TTC549 (cell line): ENCODE data around the gene TBC1D13.
"Not testable (repeated sequence)": the region's sequence is repeated elsewhere in the genome, so short reads cannot be mapped to it uniquely, and the experiment has no call there.

Source experiments
- FAIRE-seq: peaks from 2 replicates; lab custom pipeline; 2012; peaks lifted over from hg19 to GRCh38; lab: Jason Lieb, UNC

Gene TBC1D13, protein sequence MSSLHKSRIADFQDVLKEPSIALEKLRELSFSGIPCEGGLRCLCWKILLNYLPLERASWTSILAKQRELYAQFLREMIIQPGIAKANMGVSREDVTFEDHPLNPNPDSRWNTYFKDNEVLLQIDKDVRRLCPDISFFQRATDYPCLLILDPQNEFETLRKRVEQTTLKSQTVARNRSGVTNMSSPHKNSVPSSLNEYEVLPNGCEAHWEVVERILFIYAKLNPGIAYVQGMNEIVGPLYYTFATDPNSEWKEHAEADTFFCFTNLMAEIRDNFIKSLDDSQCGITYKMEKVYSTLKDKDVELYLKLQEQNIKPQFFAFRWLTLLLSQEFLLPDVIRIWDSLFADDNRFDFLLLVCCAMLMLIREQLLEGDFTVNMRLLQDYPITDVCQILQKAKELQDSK

DNA sequence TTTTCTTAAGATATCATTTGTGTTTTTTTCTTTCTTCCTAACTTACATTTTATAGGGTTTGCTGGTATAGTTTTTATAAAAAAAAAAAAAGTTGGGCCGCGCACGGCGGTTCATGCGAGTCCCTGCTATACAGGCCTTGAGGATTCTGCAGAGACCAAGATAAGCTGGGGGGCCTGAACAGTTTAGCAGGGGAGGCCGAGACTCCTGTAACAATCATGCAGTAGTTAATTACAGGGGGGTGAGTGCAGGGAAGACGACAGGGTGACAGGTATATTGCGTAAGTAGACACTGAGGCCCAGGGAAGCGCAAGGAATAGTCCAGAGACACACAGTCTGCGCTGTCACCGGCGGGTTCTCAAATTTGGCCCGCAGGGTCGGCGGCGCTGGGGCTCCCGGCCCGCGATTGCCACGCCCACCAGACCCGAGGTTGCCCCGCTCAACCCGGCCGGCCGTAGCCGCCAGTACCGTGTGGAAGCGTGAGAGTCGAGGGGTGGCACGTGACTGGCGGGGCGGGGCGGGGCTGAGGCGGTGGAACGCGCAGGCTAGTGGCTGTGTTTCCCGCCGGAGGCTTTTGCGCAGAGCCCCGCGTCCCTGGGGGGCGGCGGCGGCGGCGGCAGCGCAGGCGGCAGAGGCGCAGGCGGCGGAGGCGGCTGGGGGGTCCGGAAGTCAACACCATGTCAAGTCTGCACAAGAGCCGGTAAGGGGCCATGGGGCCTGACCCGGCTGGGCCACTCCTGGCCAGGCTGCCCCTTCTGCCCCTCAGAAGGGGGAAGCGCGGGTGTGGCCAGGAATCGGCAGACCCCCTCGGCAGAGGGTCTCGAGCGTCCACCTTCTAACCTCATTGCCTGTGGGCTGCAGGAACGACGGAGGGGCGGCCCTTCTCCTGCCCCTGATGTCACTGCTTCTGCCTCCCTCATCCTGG is at the start of gene TBC1D13:
Gene TBC1D13, plus strand, starts transcription at position 573 of the 921 bp plus-strand sequence. Its CDS starts 101 bp downstream, at position 674.
- FAIRE-seq = no peak

DNA sequence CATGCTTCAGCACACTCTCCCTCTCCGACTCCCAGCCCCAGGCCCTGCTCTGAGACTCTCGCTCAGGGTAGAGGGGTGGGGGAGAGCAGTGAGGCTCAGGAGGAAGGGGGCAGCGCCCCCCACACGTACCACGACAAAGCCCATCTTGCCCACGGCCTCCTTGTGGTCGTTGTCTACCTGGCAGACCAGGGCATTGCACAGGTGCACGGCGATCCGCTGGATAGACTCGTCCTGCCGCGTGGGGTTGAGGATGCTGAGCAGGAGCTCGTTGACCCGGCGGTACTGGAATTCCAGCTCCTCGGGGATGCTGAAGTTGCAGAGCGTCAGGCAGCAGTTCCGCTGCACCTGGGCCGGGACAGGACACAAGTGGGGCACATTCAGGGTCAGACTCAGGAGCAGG is 44.7 kb upstream of the TBC1D13 start:
- FAIRE-seq = no peak

DNA sequence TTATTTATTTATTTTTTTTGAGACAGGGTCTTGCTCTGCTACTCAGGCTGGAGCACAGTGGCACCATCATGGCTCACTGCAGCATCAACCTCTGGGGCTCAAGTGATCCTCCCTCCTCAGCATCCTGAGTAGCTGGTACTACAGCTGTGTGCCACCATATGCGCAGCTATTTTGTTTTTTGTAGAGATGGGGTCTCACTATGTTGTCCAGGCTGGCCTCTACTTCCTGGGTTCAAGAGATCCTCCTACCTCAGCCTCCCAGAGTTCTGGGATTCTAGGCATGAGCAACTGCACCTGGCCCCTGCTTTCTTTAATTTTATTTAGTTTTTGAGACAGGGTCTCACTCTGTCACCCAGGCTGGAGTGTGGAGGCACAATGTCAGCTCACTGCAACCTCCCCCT is 43.6 kb upstream of the TBC1D13 start:
- FAIRE-seq = no peak

DNA sequence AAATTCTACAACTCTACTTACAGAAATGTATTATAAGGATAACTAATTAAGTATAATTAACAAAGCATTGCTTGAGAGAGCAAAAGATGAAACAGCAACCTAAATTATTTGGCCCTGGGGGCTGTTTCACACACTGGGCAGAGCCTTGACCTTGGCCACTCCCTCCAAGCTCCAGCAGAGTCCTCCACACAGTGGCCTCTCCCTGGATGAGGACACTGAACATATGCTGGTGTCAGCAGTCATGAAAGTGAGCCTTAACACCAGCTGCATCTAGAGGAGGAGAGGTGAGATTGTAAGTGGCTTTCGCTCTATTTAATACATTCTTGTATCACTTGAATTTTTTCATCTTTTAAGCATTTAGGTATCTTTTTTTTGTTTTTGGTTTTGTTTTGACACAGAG is 39.8 kb upstream of the TBC1D13 start:
- FAIRE-seq = no peak

DNA sequence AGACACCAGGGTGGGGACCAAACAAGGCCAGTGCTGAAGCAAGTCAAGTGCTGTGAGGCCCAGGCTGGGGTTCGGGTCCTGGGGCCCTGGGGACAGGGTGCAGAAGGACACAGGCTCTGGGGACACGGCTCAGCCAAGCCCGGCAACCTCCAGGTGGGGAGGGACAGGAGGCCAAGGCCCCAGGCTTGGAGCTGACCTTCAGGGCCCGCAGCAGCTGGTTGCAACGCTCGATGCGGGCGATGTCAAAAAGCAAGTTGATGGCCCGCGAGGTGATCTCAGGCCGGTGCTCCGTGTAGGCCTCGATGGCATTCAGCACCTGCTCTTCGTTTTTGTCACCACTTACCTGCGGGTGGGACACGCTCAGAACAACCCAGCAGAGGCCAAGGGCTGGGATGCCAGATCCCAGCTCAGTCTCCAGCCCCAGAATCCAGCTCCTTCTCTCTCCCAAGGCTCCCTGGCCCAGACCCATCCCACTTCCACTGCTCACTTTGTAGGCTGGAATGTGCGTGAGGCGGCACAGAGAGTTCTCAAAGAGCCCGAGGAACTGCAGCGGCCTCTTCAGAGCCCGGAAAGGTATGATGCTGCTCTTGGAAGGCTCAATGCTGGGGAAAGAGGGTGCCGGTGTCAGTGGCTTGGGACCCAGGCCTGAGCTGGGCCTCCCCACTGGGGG is 36.0 kb upstream of the TBC1D13 start:
- no peak for FAIRE-seq

DNA sequence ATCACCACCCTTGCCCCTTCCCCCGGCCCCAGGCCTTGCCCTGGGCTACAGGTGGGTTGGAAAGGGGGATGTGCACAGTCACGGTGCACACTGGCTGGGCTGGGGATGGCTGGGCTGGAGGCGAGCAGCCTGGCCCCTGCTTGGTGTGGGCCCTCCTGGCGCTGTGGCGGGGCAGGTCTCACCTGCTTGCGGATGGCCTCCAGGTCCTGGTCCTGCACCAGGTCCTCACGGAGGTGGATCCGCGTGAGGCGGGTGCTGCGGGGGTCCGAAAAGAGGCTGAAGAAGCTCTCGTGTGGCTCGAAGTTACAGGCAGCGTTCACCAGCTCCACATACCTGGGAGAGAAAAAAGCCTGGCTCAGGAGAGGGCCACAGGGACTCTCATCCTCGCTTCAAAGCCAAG is 33.4 kb upstream of the TBC1D13 start:
- no peak for FAIRE-seq

DNA sequence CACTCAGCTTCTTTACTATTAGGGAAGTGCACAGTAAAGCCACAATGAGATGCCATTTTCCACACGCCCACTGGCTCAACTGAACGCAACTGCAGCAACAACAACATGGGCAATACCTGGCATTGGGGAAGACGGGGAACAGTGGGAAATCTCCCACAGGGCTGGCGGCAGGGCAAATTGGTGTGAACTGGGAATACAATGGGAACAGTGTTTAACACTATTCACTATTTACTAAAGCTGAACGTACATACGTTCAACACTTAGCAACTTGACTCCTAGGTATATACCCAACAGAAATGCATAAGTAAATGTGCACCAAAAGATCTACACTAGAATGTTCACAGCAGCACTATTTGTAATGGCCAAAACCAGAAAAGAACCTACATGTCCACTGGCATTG is 29.5 kb upstream of the TBC1D13 start:
- FAIRE-seq = no peak

DNA sequence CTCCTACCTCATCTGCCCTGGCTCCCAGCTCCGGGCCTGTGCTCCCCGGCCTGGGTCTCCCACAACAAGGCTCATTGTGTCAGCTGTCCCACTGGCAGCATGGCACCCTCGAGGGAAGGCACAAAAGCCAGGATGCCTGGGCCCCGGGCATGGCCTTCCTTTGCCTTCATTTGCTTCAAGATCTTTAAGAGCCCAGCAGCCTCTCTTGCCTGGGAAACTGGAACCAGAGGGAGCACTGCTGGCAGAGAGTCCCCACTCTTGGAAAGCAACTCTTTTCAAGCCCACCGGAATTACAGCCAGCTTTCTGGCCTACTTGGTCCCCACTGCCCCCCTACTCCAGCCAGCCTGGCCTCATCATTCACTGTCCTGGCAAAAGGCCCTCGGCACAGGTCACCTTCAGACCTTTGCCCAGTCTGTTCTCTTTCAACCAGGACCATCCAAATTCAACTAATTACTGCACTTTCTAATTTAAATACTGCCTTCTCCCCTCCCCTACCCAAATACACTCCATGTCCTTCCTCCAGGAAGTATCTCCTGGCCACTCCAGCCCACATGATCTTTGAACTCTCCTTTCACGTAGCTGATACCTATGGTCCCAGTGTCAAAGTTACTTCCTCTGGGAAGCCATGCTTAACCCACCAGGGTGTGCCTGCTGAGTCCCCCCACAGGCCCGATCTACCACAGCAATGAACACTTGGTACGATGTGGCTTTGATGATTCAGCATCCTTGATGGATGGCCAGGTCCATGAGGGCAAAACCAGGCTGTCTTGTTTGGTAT is 24.2 kb upstream of the TBC1D13 start:
- no peak for FAIRE-seq

DNA sequence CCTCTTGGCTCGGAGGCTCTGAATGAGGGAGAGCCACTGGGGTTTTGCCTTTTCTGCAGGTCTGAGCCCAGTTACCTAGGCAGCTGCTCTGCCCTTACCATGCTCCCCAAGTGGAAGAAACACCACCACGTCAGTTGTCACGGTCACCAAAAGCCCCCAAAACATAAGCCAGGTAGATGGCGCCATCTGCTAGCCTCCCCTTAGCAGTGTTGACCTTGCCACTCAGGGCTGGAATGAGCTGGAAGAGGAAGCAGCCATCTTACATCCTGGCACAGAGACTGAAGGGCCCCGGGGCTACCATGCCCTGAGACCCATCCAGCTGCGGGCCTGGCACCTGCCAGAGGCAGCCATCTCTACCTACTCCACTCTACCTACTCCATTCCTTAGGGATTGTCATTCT is 22.7 kb upstream of the TBC1D13 start:
- FAIRE-seq = no peak

DNA sequence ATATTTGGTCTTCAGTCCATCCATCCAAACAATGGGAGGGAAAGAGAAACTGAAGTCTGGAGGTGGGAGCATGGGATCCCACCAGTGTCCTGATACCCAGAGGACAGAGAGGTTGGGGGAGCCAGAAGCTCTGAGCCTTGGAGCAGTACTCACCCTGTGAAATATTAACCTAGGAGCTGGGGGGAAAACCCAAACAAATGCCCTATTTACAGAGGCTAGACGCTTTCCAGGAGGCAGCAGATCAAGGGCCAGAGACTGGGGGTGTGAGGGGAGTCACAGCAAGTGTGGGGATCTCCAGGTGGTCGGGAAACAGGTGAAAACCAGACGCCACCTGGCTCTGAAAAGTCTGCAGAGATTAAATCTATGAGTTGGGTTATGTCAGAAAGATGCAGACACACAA is 21.6 kb upstream of the TBC1D13 start:
- FAIRE-seq = no peak

DNA sequence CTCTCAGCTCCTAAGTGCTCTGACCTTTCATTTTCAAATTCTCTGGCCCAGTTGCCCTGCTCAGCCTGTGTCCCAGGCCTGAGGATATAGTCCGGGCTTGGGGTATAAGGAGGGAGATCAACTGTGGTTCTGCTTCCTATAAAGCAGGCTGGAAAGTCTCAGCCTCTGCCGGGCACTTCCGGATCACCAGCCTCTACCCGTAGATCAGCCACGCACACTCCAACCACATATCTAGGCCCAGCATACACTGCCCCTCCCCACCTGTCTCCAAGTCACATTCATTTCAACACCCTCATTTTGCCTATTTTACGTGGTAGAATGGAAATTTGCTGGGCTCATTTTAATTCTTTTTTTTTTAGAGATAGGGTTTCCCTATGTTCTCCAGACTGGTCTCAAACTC is 18.4 kb upstream of the TBC1D13 start:
- no peak for FAIRE-seq

DNA sequence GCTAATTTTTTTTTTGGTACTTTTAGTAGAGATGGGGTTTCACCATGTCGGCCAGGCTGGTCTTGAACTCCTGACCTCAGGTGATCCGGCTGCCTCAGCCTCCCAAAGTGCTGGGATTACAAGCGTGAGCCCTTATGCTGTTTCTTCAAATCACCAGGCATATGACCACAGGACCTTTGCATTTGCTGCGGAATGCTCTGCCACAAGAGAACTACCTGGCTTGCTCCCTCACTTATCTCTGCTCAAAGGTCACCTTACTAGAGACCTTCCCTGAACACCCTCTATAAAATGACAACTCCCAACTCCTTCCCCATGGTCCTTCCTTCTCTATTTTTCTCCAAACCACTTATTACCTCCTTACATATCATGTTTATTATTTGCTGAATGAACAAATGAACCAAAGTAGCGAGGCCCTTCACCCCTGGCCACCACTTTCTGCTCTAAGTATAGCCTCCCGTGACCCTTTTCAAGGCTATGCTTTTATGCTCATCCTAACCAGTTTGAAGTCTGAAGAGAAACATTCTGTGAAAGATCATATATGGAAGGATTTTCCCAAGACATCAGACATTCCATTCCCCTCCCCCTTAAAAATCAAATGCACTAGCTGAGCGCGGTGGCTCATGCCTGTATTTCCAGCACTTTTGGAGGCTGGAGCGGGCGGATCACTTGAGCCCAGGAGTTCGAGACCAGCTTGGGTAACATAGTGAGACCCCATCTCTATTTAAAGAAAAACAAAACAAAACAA is 16.6 kb upstream of the TBC1D13 start:
- FAIRE-seq = no peak

DNA sequence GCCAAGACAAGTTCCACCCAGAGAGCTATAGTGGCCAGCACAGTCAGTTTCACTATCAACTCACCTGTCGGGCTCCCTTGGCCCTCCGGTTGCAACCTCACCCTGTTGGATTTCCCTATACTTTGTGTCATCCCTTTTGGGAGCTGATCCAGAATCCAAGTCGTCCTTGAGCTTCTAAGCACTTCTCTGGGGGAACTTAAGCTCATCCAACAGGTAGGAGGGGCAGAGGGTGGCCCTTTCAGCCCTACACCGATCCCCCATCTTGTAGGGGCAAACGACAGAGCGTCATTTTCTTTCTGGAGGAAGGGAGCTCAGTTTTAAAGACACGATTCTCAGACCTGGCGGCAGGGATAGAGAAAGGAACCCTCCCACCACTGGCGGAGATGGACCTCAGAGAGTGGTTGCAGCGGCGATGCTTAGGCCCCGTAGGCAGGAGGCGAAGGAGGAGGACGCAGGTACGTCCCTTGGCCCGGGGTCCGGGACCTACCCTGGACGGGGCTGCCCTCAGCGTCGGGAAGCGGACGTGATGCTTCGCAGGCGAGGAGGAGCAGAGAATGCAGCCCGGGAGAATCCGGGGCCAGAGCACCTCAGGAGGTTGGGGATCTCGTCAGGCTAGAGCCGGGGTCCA is 15.8 kb upstream of the TBC1D13 start:
- no peak for FAIRE-seq

DNA sequence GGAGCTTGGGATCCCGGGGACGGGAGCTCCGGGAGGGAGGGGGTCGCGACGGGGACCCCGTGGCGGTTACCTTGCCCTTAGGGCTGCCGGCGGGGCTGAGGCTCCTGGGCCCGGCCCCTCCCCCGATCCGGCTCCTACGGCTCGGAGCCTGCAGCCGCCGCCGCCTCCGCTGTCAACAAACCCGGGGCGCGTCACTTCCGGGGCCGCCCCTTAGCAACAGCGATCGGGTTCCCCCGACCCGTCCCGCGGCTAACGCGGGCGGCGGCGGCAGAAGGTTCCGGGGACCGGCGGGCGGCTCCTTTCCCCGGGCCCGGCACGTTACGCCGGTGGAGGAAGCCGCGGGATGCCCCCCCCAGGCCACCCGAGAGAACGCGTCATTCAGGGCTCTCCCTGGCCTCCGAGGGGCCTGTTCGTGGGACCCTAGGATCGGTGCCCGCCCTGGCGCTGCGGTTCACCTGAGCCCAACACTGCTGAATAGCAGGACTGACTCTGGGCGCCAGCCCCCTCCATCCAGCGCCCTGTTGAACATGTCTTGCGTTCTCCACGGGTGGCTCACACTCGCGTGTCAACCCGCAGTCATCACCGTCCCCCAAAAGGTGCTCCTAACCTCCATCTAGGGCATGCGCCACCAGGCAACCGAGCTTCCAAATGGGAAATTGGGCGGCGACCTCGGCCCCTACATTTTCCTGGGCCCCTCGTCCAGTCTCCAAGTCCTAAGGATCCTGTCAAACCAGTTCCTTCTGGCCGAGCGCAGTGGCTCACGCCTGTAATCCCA is 15.1 kb upstream of the TBC1D13 start, which contains the start of gene ZER1:
Gene ZER1, minus strand, starts transcription at position 183 of the 775 bp plus-strand sequence. CDS start 16,362 bp downstream, outside the sequence.
- no peak for FAIRE-seq

DNA sequence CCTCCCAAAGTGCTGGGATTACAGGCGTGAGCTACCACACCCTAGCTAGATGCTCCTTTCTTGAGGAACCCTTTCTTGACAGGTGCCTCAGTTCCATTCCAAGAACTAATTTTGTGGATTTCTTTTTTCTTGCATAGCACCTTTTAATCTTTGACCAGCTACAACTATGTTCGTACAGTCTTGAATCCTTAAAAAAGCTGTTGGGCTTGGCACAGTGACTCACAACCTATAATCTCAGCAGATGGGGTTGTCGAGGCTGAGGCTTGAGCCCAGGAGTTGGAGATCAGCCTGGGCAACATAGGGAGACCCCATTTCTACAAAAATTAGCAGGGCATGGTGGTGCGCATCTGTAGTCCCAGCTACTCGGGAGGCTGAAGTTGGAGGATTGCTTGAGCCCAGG is 14.0 kb upstream of the TBC1D13 start:
- FAIRE-seq = no peak

DNA sequence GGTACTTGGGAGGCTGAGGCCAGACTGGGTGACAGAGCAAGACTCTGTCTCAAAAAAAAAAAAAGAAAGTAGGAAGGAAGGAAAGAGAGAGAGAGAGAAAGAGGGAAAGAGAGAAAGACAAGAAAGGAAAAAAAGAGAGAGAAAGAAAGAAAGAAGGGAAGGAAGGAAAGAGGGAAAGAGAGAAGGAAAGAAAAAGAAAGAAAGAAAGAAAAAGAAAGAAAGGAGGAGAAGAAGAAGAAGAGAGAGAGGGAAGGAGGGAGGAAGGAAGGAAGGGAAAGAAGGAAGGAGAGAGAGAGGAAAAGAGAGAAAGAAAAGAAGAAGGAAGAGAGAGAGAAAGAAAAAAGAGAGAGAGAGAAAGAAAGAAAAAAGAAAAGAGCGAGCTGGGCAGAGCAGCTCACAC is 12.2 kb upstream of the TBC1D13 start:
- no peak for FAIRE-seq

DNA sequence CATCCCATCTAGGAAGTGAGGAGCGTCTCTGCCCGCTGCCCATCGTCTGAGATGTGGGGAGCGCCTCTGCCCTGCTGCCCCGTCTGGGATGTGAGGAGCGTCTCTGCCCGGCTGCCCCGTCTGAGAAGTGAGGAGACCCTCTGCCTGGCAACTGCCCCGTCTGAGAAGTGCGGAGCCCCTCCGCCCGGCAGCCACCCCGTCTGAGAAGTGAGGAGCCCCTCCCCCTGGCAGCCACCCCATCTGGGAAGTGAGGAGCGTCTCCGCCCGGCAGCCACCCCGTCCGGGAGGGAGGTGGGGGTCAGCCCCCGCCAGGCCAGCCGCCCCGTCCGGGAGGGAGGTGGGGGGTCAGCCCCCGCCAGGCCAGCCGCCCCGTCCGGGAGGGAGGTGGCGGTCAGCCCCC is 7.0 kb upstream of the TBC1D13 start:
- FAIRE-seq = not testable (repeated sequence)

DNA sequence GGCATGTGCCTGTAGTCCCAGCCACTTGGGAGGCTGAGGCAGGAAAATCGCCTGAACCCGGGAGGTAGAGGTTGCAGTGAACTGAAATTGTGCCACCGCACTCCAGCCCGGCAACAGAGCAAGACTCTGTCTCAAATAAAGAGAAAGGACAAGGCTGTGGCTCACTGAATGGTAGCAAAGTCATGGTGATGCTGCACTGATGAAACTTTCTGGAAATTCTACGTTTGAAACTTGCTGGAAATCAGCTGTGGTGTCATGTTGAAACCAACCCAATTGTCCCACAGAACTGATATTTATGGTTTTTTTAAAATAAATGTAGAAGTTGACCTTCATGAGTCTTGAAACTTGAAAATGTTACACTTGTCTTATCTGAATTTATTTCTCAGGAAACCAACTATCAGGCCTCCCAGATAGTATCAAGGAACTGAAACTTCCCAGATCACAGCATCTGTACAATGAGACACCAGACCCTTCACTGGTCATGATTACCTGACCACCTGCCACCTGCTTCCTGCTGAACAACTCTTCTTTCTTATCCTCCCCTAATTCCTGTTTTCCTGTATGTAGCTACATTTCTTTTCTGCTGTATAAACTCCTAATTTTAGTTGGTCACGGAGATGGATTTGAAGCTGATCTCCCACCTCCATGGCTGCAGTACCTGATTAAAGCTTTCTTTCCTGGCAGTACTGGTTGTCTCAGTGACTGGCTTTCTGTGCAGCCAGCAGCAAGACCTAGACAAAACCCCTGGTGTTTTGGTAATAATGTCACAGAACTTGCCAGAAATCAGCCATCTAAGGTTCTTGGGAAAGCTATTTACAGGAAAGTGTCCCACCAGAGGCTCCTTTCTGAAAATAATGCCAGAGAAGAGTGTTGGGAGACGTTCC is 5.6 kb upstream of the TBC1D13 start:
- FAIRE-seq = no peak

DNA sequence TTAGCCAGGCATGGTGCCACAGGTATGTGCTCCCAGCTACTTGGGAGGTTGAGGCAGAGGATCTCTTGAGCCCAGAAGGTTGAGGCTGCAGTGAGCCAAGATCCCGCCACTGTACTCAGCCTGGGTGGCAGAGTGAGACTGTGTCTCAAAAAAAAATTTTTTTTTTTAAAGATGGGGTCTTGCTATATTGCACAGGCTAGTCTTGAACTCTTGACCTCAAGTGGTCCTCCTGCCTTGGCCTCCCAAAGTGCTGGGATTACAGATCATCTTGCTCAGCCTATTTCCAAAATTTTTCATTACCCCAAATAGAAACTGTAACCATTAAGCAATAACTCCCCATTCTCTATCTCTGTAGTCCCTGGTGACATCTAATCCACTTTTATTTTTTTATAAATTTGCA is 4.4 kb upstream of the TBC1D13 start:
- no peak for FAIRE-seq
